ENCODE results near the gene PHF2. TPM values are rescaled to one million over a fixed set of nuclear protein-coding genes. Genes with fewer than 3 reads are reported as not detected.

PHF2 gene
- total and polyA plus RNA-seq, 2 of the 8 experiments (the other 6 are each of a cell fraction or from before 2014, with no cell fraction given), result 3.4 to 9.4 TPM

DNA sequence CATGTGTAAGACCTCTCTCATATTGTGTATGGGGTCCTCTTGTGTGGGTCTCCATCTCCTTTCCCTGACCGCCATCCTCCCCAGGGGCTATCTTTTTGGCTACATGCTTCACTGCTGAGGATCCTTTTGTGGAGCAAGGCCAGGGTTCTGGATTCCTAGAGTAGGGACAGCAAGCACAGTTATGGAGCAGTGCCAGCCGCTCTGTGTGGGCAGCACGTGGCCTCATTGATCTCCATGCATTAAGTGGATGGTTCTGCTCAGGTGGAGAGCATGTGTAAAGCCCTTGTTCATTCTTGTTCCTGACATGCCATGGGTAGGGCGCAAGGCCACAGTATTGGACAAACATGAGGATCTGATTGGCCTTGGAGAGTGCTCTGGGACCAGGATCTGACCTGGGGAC, 8.9 kb downstream of the PHF2 start:
- no peak overlapping the region for H4K5ac ChIP-seq (ENCODE audit: insufficient read length, low read depth, low read length)
- no peak overlapping the region for H3K4me2 ChIP-seq (ENCODE audit: insufficient read depth in 1 of 2, low read depth in 2 of 2, low read length in 2 of 2)
- no peak overlapping the region for H4K8ac ChIP-seq (ENCODE audit: extremely low read depth, insufficient read depth, low read length)
- H4K20me1 ChIP-seq (replicated peaks in 1 of 2; ENCODE audit: control insufficient read depth in 1 of 2, insufficient read depth in 2 of 2, low read length in 2 of 2), result peaks cover 5% of the 10 kb centered on the region in 2 experiments
- H3K79me2 ChIP-seq (ENCODE audit: control insufficient read depth in 1 of 2, insufficient read depth in 2 of 2, low read length in 2 of 2), result peaks cover 0 to 48% of the 10 kb centered on the region in 2 experiments; a peak in 2 of 4 replicates
- H3K36me3 ChIP-seq (ENCODE audit: control insufficient read depth in 2 of 4, insufficient read depth in 4 of 4, low read length in 3 of 4), result no peaks in the 10 kb centered on the region
- no peaks in the 10 kb centered on the region for H3K9me3 ChIP-seq (ENCODE audit: insufficient read depth in 2 of 2, low read depth in 1 of 2, low read length in 1 of 2)
- H2AFZ ChIP-seq (ENCODE audit: low read length), result no peak overlapping the region
- H3K18ac ChIP-seq (ENCODE audit: extremely low read depth, low read length), result no peak overlapping the region
- TF ChIP-seq TEAD4 (IDR thresholded peaks at IDR 0.05; ENCODE audit: low read depth, low read length), result no peak
- H3K4me3 ChIP-seq (ENCODE audit: extremely low read depth in 1 of 4, insufficient read depth in 2 of 4, low read depth in 3 of 4, low read length in 4 of 4), result no peak overlapping the region
- no peak overlapping the region for H2BK12ac ChIP-seq (ENCODE audit: low read depth, low read length)
- ChIA-PET POLR2A (ENCODE audit: partially characterized antibody) (no interaction called here), CTCF (ENCODE audit: partially characterized antibody) (no interaction called here)
- no peak overlapping the region for H2BK5ac ChIP-seq (ENCODE audit: low read depth, low read length)
- H4K91ac ChIP-seq (replicated peaks; ENCODE audit: insufficient read length, low read length), result no peak overlapping the region
- H3K9ac ChIP-seq (replicated peaks in 1 of 4; ENCODE audit: extremely low read depth in 1 of 4, low read depth in 3 of 4, low read length in 3 of 4), result no peak overlapping the region
- no peak overlapping the region for H2BK20ac ChIP-seq (ENCODE audit: low read length)
- no peak overlapping the region for H3K4ac ChIP-seq (replicated peaks; ENCODE audit: insufficient read length, low read depth, low read length)
- H3K14ac ChIP-seq (ENCODE audit: insufficient read length), result no peak overlapping the region
- H2AK5ac ChIP-seq (ENCODE audit: low read depth, low read length), result no peak overlapping the region
- H3K79me1 ChIP-seq (ENCODE audit: low read depth, low read length), result peaks cover 21% of the 10 kb centered on the region
- no peak overlapping the region for H2BK15ac ChIP-seq (ENCODE audit: low read length)
- no peak overlapping the region for H3K27ac ChIP-seq (ENCODE audit: low read depth, low read length)
- WGBS, 2 experiments (ENCODE audit: extremely low coverage in 1 of 2, insufficient coverage in 1 of 2, insufficient read length in 1 of 2, insufficient replicate concordance in 2 of 2, low coverage in 1 of 2, low lambda C conversion rate in 2 of 2, missing lambda C conversion rate in 1 of 2), result 90% methylated on average over 4 of the region's 4 CpGs; no CpG with 5 or more reads in 1 of the 2 experiments
- H3K27me3 ChIP-seq (replicated peaks in 1 of 4; ENCODE audit: control insufficient read depth in 3 of 4, extremely low read depth in 1 of 4, insufficient read depth in 3 of 4, low read length in 3 of 4), result no peaks in the 10 kb centered on the region
- FAIRE-seq (no peak), DNase-seq (ENCODE audit: low read depth in 1 of 2, low spot score in 2 of 2) (no peak)
- no peak overlapping the region for H3K56ac ChIP-seq (replicated peaks; ENCODE audit: insufficient read length, low read depth, low read length)
- no peak overlapping the region for H2BK120ac ChIP-seq (replicated peaks; ENCODE audit: low read depth, low read length)
- no peak overlapping the region for H3K23ac ChIP-seq (ENCODE audit: insufficient read length)
- no peaks in the 10 kb centered on the region for H3K23me2 ChIP-seq (ENCODE audit: low read depth, low read length)
- peaks cover 0 to 7% (median 3%) of the 10 kb centered on the region in 4 experiments; a peak in 2 of 7 replicates for H3K4me1 ChIP-seq (replicated peaks in 1 of 4; ENCODE audit: control insufficient read depth in 3 of 4, insufficient read depth in 4 of 4, low read length in 3 of 4)

Measured in H1 (cell line).